Activated CD8-positive, alpha-beta memory T cell treated with anti-CD3 and anti-CD28 coated beads for 48 hours (primary cell): Measurements from ENCODE around the gene C2orf92.
A peak's percentile ranks its signal among the peaks of the same experiment; 100 is the strongest.

Experiments used
- DNase-seq, 3 experiments: peaks; one replicate each; pipeline ENCODE4 v3.0.0-alpha.2; 2020; ENCODE audit warnings: low read depth in 2 of 3, low spot score in 2 of 3

Gene C2orf92

DNA sequence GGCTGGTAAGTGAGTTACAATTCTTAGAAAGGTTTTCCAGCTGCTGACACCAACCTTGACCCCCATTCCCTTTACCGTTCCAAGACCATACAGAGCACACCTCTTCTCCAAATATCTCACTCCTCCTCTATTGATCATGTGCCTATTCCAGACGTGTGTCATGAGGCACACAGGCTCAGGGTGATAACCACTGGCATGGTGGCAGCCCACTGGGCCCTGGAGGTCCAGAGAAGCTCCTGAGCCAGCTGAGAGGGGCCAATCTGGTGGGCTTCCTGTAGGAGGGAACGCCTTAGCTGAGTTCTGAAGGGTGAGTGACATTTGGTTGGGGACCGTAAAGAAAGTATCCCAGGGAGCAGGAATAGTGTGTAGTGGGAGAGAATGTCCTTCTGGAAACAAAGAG, 72.2 kb downstream of the C2orf92 start:
- DNase-seq, result no peak

DNA sequence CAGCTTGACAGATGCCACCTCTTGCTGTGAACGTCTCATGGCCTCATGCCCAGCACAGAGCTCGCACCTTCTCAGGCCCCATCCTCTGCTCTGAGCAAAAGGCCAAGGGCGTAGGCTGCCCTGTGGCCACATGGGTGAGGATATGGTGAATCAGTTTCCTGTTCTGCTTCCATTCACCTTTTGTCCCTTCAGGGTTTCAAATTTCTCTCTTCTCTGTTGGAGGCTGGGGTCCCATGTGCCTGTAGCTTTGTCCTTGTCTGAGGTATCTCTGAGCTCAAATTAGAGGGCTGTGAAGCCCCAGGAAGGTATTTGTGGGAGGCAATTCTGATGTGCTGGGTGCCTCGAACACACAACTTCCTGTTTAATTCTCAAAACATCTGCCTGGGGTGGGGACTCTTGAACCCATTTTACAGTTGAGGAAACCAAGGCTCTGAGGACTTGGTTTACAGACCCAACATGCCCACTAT, 72.9 kb downstream of the C2orf92 start:
- DNase-seq, result peak in 2 of 3 experiments; percentile 23 to 45

DNA sequence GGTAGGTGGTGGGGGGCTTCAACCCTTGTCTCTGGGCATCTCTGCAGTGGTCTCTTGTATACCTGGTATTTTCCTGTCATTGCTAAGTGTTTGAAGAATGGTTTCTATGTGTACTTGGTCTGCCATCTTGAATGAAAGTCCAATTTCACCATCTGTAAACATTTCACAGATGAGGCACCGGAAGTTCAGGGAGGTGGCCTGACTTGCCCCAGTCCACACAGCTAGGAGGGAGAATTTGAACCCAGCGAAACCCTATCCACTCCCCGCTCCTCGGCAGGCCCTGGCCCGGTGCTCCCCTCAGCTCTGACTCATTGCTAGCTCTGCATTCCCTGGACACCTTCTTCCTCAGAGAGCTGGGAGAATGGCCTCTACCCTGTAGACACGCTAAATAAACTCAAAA, 74.4 kb downstream of the C2orf92 start:
- DNase-seq, result no peak

DNA sequence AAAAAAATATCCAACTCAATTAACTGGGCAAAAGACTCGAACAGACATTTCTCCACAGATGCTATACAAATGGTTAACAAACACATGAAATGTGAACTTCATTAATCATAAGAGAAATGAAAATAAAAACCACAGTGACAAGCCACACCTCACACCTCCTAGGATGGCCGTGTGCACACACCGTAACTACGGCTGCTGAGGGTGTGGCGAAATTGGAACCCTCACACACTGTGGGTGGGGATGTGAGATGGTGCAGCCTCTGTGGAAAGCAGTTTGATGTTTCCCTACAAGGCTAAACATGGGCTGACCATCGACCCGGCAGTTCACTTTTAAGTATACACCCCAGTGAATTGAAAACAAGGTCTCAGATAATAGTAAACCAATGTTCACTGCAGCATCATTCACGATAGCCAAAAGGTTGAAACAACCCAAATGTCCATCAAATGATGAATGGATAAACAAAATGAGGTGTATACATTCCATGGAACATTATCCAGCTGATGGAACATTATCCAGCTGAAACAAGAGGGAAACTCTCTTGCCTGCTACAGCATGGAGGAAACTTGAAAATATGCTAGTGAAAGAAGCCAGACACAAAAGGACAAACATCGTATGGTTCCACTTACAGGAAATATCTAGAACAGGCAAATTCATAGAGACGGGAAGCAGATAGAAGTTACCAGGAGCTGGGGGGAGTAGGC, 76.1 kb downstream of the C2orf92 start:
- peak in 1 of 3 experiments; percentile 42 for DNase-seq

DNA sequence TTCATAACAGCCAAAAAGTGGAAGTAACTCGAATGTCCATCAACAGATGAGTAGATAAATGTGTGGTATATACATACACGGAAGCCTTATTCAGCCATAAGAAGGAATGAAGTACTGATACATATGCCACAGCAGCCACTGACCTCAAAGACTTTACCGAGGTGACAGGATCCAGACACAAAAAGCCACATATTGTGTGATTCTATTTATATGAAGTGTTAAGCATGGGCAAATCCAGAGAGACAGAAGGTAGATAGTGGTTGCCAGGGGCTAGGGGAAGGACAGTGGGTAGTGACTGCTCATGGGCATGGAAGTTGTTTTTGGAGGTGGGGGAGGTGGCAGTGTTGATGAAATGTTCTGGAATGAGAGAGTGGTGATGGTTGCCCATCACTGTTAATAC, 77.8 kb downstream of the C2orf92 start:
- no peak for DNase-seq

DNA sequence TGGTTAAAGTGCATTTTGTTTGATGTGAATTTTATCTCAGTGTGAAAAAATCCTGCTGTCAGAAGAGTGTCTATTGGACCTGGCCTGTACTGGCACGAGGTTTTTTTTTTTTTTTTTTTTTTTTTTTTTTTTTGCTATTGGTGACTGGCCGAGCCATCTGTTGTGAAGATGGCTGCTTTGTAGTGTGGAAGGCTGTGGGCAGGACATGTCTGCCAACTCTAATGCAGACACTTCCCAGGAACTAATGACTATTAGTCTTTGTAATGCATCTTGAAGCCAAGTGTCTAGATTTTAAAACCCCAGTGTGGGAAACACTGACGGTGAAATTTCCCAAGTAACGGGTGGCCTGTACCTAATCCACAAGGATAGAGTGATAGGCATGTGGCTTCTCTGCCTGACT, 78.2 kb downstream of the C2orf92 start:
- DNase-seq, result no peak

DNA sequence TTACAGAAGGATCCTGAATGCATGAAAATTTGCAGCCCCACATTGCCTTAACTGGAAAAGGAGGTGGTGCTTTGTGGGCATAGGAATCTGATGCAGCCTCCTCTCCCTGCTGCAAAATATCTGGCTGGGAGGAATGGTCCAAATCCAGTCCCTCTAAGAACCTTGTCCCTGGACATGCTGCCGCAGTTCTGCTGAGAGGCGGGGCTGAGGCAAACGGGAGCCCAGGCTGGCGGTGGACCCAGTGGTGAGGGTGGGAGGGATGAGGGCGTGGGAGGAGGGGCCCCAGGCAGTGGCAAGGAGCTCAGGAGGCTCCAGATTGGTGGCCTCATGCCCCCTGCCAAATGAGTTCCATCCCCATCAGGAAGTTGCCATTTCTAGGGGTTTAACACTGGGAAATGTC, 80.1 kb downstream of the C2orf92 start:
- no peak for DNase-seq

DNA sequence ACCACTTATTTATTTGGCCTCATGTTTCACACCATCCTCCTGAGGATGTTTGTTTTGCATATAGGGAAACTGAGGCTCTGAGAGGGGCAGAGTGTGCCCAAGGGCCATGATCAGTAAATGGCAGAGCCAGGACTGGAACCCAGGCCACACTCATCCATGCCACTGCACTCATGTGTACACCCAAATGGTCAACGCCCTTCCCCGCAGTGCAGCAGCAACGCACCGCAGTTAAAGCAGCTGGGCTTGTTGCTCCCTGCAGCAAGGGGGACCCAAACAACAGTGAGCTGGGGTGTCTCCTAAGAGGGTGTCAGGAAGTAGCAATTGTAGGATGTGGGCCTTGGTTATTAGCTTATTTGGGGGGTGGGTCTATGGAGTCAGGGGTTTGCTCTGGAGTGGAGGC, 80.5 kb downstream of the C2orf92 start:
- DNase-seq, result no peak

DNA sequence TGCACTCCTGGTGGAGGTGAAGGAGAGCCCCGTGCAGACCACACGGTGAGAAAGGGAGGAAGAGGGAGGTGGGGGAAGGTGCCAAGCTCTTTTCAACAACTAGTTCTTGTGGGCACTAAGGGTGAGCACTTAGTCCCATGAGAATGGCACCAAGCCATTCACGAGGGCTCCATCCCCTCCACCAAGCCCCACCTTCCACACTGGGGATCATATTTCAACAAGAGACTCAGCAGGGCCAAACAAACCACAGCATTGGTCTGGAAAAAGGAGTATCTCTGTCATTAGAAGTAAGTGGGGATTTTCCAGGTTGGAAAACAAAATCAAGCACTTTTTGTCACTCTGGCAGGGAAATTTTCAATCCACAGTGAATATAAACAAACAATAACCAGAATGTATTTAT, 82.2 kb downstream of the C2orf92 start:
- DNase-seq, result no peak
